Fibroblast of the aortic adventitia (primary cell): ENCODE results near the gene CTIF. TPM values are rescaled to one million over a fixed set of nuclear protein-coding genes. Genes with fewer than 3 reads are reported as not detected.
A peak's percentile ranks its signal among the peaks of the same experiment; 100 is the strongest.

ENCODE experiments used
- DNase-seq: peaks from one replicate; pipeline ENCODE4 v3.0.0-alpha.2; 2010; ENCODE audit warnings: low read depth
- H3K4me3 ChIP-seq: 2 replicates; pipeline ENCODE4 v1.5.1; 2011; ENCODE audit warnings: low read depth, mild to moderate bottlenecking, control low read depth, low read length, moderate library complexity
- CTCF ChIP-seq: IDR thresholded peaks from 2 replicates; pipeline ENCODE4 v1.5.1; 2011; ENCODE audit warnings: mild to moderate bottlenecking, low read length, control low read depth, inconsistent platforms; ENCODE audit not compliant: insufficient read depth
- total RNA-seq: library from RNA; depleted of rRNA; stranded (reverse); fragments of >200 nt; gene quantifications from 2 replicates; pipeline ENCODE4 v1.2.3, GENCODE V29; 2012; ENCODE audit warnings: low replicate concordance

CTIF gene
- total RNA-seq, 1 donor: 29.0 TPM

GRCh38 chr18:48525671-48526070, 13.2 kb upstream of the CTIF start:
- no peak for DNase-seq
- no peak overlapping the region for H3K4me3 ChIP-seq
- no peak for TF ChIP-seq CTCF

DNA sequence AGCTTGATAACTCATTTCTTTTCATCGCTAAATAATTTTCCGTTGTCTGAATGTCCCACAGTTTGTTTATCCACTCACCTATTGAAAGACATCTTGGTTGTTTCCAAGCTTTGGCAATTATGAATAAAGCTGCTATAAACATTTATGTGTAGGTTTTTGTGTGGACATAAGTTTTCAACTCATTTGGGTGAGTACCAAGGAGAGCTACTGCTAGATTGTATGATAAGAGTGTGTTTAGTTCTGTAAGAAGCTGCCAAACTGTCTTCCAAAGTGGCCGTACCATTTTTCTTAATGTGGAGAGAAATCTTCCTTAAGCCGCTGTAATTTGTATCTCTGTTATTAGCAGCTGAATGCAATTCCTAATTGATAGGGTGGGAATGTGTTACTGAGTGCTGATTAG, 11.4 kb upstream of the CTIF start:
- no peak overlapping the region for H3K4me3 ChIP-seq
- no peak for DNase-seq
- no peak for TF ChIP-seq CTCF

GRCh38 chr18:48528861-48529260, 10.0 kb upstream of the CTIF start:
- TF ChIP-seq CTCF: no peak
- DNase-seq: no peak

GRCh38 chr18:48529796-48530195, 9.0 kb upstream of the CTIF start:
- no peak overlapping the region for H3K4me3 ChIP-seq
- peak; percentile 32 for DNase-seq
- no peak for TF ChIP-seq CTCF

More at GRCh38 chr18:48528861-48529260, 10.0 kb upstream of the CTIF start:
- H3K4me3 ChIP-seq: no peak overlapping the region

- H3K4me3 ChIP-seq: no peak overlapping the region
- no peak for TF ChIP-seq CTCF
- no peak for DNase-seq
Measured at GRCh38 chr18:48530399-48531081, 8.3 kb upstream of the CTIF start.

DNA sequence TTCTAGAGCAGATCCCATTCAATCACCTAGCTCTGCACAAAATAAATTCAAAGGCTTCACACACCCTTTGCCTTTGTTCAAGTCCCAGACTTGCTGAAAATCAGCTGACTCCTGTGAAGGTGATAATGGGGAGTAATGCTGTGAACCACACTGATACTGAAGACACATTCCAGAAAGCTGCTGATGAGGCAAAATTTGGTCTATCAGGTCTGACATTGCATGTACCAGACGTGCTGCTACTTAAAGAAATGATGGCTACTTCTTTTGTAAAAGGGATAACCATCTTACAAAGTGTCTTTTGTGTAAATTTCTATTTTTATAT, 7.8 kb upstream of the CTIF start:
- no peak for DNase-seq
- no peak overlapping the region for H3K4me3 ChIP-seq
- TF ChIP-seq CTCF: no peak

DNA sequence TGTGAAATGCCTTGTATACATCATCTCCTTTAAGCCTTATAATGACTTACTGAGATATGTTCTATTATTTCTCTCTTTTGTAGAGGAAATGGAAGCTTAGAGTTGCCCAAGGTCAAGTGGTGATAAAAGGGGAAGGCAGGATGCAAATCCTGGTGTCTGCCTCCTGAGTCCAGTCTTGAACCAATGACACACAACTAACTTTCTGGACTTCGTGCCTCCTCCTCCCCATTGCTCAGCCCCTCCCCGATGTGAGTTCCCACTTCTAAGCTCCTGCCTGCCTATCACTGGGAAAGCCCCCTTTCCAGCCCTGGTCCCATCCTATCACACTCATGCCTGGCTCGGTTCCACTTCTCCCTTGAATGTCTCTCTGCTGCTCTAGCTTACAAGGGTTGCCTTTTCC, 6.9 kb upstream of the CTIF start:
- DNase-seq: no peak
- TF ChIP-seq CTCF: no peak
- no peak overlapping the region for H3K4me3 ChIP-seq
